Mesendoderm (in vitro differentiated cells): ENCODE data around the gene MBTD1. TPM values are rescaled to one million over a fixed set of nuclear protein-coding genes. Genes with fewer than 3 reads are reported as not detected.
"Not testable (repeated sequence)": the region's sequence is repeated elsewhere in the genome, so short reads cannot be mapped to it uniquely, and the experiment has no call there.

Source experiments
- DNase-seq: peaks from one replicate; pipeline ENCODE4 v3.0.0; 2013
- H2AK5ac ChIP-seq: 2 replicates; pipeline ENCODE4 v1.6.1; 2013; ENCODE audit warnings: low read length, inconsistent platforms
- H2BK120ac ChIP-seq: 2 replicates; pipeline ENCODE4 v1.6.1; 2013; ENCODE audit warnings: low read depth, mild to moderate bottlenecking, low read length, moderate library complexity, mixed read lengths
- H2BK15ac ChIP-seq: replicated peaks from 2 replicates; pipeline ENCODE4 v1.6.1; 2013; ENCODE audit warnings: low read depth, mild to moderate bottlenecking, moderate library complexity
- H2BK5ac ChIP-seq: 2 replicates; pipeline ENCODE4 v1.6.1; 2013; ENCODE audit warnings: low read length, inconsistent platforms
- H3K18ac ChIP-seq: 2 replicates; pipeline ENCODE4 v1.6.1; 2013; ENCODE audit warnings: mild to moderate bottlenecking, low read length, mixed read lengths
- H3K23ac ChIP-seq: one replicate; pipeline ENCODE4 v1.6.1; 2013; ENCODE audit warnings: low read length
- H3K27ac ChIP-seq: 2 replicates; pipeline ENCODE4 v1.5.1; 2013; ENCODE audit warnings: low read depth, mild to moderate bottlenecking, inconsistent platforms, low read length, moderate library complexity
- H3K27me3 ChIP-seq: 2 replicates; pipeline ENCODE4 v1.6.1; 2013; ENCODE audit warnings: low read length, control low read depth, mild to moderate bottlenecking, inconsistent platforms; ENCODE audit not compliant: insufficient read depth, poor library complexity
- H3K36me3 ChIP-seq: 2 replicates; pipeline ENCODE4 v1.6.1; 2013; ENCODE audit warnings: low read length, inconsistent platforms; ENCODE audit not compliant: control insufficient read depth, insufficient read depth
- H3K4ac ChIP-seq: one replicate; pipeline ENCODE4 v1.6.1; 2013; ENCODE audit warnings: low read depth, mild to moderate bottlenecking, low read length, moderate library complexity
- H3K4me1 ChIP-seq: 2 replicates; pipeline ENCODE4 v1.6.1; 2013; ENCODE audit warnings: low read depth, low read length, inconsistent platforms; ENCODE audit not compliant: control insufficient read depth
- H3K4me2 ChIP-seq: 2 replicates; pipeline ENCODE4 v1.6.1; 2013; ENCODE audit warnings: low read length
- H3K4me3 ChIP-seq: 2 replicates; pipeline ENCODE4 v1.5.1; 2013; ENCODE audit warnings: mild to moderate bottlenecking, low read length
- H3K56ac ChIP-seq: one replicate; pipeline ENCODE4 v1.6.1; 2013; ENCODE audit warnings: low read length
- H3K79me1 ChIP-seq: 2 replicates; pipeline ENCODE4 v1.6.1; 2013; ENCODE audit warnings: low read length, inconsistent platforms
- H3K79me2 ChIP-seq: 2 replicates; pipeline ENCODE4 v1.6.1; 2013; ENCODE audit warnings: mild to moderate bottlenecking, low read length; ENCODE audit not compliant: control insufficient read depth, insufficient read depth
- H3K9ac ChIP-seq: 2 replicates; pipeline ENCODE4 v1.6.1; 2013; ENCODE audit warnings: low read length, inconsistent platforms
- H4K5ac ChIP-seq: one replicate; pipeline ENCODE4 v1.6.1; 2013; ENCODE audit warnings: low read length
- H4K8ac ChIP-seq: one replicate; pipeline ENCODE4 v1.6.1; 2013; ENCODE audit warnings: low read depth, mild to moderate bottlenecking, control low read depth, low read length, moderate library complexity
- WGBS: extraction: QIAGEN DNeasy Blood & Tissue Kit; methylation state at CpG from one replicate; pipeline ENCODE4 v1.1.7; 2013; ENCODE audit warnings: low lambda C conversion rate, missing lambda C conversion rate; ENCODE audit not compliant: insufficient coverage; ENCODE audit errors: extremely low coverage; 5-methylcytosine and 5-hydroxymethylcytosine counted together
- polyA plus RNA-seq, 2 experiments: library from polyadenylated mRNA; stranded (reverse); fragments of 200-250 nt; gene quantifications; one replicate each; pipeline ENCODE4 v1.2.3, GENCODE V29; 2013

MBTD1 gene
- 20.7 TPM for polyA plus RNA-seq (2013, experiment 1 of 2)
- polyA plus RNA-seq (2013, experiment 2 of 2): 20.6 TPM

DNA sequence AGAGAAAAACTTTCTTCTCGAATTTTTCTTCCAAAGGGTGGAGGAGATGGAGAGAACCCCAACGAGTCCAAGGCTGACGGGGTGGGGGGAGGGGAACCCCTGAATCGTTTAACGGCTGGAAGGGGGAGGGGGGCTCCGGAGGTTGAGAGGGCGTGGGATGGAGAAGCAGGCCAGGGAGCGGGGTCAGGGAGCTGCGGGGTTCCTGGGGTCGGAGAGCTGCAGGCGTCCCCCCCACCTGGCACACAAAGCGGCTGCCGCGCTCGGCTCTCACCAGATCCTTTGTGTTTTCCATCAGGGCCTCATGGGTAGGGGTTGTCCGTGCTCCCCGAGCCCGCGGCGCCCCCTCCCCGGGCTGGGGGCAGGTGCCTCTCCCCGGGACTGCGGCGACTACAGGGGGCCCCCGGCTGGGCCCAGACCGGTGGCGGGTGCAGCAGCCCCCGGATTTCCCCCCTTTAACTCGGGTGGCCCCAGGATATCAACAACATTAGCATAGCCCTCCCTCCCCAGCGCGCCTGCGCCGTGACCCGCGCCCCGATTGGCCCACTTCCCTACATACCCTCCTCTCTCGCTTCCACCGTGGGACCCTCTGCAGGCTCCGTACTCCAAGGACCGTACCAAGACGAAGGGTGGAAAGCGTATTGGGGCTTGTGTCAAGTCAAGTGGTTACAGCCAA, at the start of gene MBTD1:
TSS of gene MBTD1 (minus strand) at position 486 of the 673 bp plus-strand sequence. CDS start 34,888 bp downstream, outside the sequence.
- H3K27me3 ChIP-seq: no peaks in the 10 kb centered on the region
- H3K56ac ChIP-seq: peak within 1 kb of the TSS; percentile 96
- H3K27ac ChIP-seq: peak within 1 kb of the TSS; percentile 93
- no peaks in the 10 kb centered on the region for H3K36me3 ChIP-seq
- peaks cover 2% of the 10 kb centered on the region for H3K4me1 ChIP-seq
- WGBS: no CpG with 5 or more reads among the region's 42 CpGs
- no peak within 1 kb of the TSS for H2AK5ac ChIP-seq
- peak within 1 kb of the TSS; percentile 87 for H4K5ac ChIP-seq
- peak within 1 kb of the TSS; percentile 100 for H3K4ac ChIP-seq
- peak within 1 kb of the TSS; percentile 77 for H4K8ac ChIP-seq
- peak within 1 kb of the TSS; percentile 80 for H3K4me2 ChIP-seq
- no peak within 1 kb of the TSS for H3K23ac ChIP-seq
- DNase-seq: peak; percentile 99
- H3K79me1 ChIP-seq: peaks cover 17% of the 10 kb centered on the region
- H3K79me2 ChIP-seq: peaks cover 65% of the 10 kb centered on the region
- H2BK15ac ChIP-seq: no peak within 1 kb of the TSS
- H2BK120ac ChIP-seq: no peak within 1 kb of the TSS
- H3K9ac ChIP-seq: peak within 1 kb of the TSS; percentile 94
- H3K18ac ChIP-seq: peak within 1 kb of the TSS; percentile 89
- H3K4me3 ChIP-seq: peak within 1 kb of the TSS; percentile 98
- peak within 1 kb of the TSS; percentile 94 for H2BK5ac ChIP-seq

DNA sequence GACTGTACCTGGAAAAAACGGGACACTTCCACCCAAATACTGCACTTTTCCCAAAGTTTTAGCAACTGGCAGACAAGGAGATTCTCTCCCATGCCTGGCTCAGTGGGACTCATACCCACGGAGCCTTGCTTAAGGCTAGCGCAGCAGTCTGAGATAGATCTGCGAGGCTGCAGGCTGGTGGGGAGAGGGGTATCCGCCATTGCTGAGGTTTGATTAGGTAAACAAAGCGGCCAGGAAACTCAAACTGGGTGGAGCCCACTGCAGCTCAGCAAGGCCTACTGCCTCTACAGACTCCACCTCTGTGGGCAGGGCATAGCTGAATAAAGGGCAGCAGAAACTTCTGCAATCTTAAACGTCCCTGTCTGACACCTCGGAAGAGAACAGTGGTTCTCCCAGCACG, 45.3 kb upstream of the MBTD1 start:
- H3K56ac ChIP-seq: no peak overlapping the region
- no peak overlapping the region for H3K23ac ChIP-seq
- DNase-seq: no peak
- no peak overlapping the region for H3K18ac ChIP-seq
- no peak overlapping the region for H3K9ac ChIP-seq
- no peak overlapping the region for H2AK5ac ChIP-seq
- H2BK5ac ChIP-seq: no peak overlapping the region
- H3K4ac ChIP-seq: no peak overlapping the region
- no peak overlapping the region for H3K27ac ChIP-seq
- H4K8ac ChIP-seq: no peak overlapping the region
- no peak overlapping the region for H3K4me3 ChIP-seq
- H3K4me2 ChIP-seq: no peak overlapping the region
- H2BK15ac ChIP-seq: no peak overlapping the region
- WGBS: no CpG with 5 or more reads among the region's 9 CpGs
- H3K27me3 ChIP-seq: no peaks in the 10 kb centered on the region
- H2BK120ac ChIP-seq: no peak overlapping the region
- H3K36me3 ChIP-seq: no peaks in the 10 kb centered on the region
- H3K79me1 ChIP-seq: no peaks in the 10 kb centered on the region
- no peaks in the 10 kb centered on the region for H3K4me1 ChIP-seq
- no peak overlapping the region for H4K5ac ChIP-seq
- H3K79me2 ChIP-seq: no peaks in the 10 kb centered on the region

DNA sequence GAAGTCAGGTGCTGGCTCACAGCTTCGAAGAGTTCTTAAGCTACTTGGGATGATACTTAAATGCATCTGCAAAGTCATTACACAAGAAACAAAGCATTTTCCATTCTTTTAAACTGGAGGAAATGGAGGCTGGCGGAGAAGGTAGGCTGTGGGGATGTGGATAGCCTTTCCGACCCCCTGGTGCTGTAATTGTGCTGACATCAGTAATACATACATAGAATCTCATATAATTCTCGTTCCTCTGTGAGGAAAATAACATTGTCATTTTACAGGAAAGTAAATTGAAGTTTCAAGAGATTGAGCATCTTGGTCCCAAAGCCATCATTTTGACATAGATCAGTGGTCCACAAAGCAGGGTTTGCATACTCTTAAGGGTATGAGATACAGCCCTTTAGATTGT, 40.0 kb upstream of the MBTD1 start:
- no peak overlapping the region for H3K4me3 ChIP-seq
- WGBS: no CpG with 5 or more reads among the region's 4 CpGs
- no peak overlapping the region for H4K8ac ChIP-seq
- DNase-seq: no peak
- H3K56ac ChIP-seq: no peak overlapping the region
- no peaks in the 10 kb centered on the region for H3K36me3 ChIP-seq
- H3K18ac ChIP-seq: no peak overlapping the region
- H3K4me2 ChIP-seq: no peak overlapping the region
- H3K9ac ChIP-seq: no peak overlapping the region
- H2AK5ac ChIP-seq: no peak overlapping the region
- H3K23ac ChIP-seq: no peak overlapping the region
- H2BK120ac ChIP-seq: no peak overlapping the region
- no peak overlapping the region for H3K27ac ChIP-seq
- H3K4ac ChIP-seq: no peak overlapping the region
- no peak overlapping the region for H2BK5ac ChIP-seq
- no peaks in the 10 kb centered on the region for H3K79me2 ChIP-seq
- no peaks in the 10 kb centered on the region for H3K27me3 ChIP-seq
- no peak overlapping the region for H4K5ac ChIP-seq
- H3K4me1 ChIP-seq: no peaks in the 10 kb centered on the region
- H3K79me1 ChIP-seq: no peaks in the 10 kb centered on the region
- no peak overlapping the region for H2BK15ac ChIP-seq

DNA sequence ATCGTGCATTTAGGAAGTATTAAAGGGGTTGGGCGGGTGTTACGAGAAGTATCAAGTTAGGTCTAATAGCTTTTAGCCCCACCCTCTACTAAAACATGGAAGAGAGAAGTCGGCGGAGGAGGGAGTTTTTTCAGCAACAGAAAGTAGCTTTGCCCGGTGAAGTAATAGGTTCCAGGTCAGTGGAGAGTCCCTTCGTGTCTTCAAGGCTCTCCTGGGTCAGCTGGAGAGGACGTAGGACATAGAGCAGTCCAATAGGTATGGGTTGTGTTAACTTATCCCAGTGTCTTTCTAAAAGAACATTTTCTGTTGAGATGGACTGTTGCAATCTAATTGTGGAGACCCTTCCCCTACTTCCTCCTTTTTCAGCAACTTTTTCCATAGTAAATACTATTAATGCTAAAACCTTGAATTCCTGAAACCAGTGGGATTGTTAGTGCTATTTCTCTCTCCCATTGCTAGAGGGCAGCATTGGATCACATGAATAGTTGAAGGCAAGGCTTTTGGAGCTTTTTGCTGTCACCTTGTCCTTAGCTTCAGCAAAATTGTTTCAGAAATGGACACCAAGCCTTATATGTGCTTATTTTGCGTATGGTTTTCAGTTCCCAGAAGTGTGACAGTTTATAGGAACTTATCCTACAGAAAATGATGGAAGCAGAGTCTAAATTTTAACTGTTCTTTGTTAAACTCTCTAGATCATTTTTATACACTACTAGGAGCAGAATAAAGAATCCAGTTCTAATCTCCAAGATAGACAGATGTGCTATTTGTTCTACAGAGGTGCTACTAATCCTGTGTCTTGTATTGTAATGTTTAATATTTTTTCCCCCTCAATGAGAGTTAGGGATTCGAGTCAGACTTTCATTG, 38.9 kb upstream of the MBTD1 start:
- Histone ChIP-seq H3K27me3 (no peaks in the 10 kb centered on the region), H4K5ac (no peak overlapping the region), H3K9ac (no peak overlapping the region), H3K4ac (no peak overlapping the region), H2AK5ac (no peak overlapping the region), H2BK120ac (no peak overlapping the region), H4K8ac (no peak overlapping the region), H3K79me1 (no peaks in the 10 kb centered on the region), H3K23ac (no peak overlapping the region), H3K4me1 (no peaks in the 10 kb centered on the region), H3K79me2 (no peaks in the 10 kb centered on the region), H3K4me2 (no peak overlapping the region), H2BK5ac (no peak overlapping the region), H3K4me3 (no peak overlapping the region), H3K27ac (no peak overlapping the region), H2BK15ac (no peak overlapping the region), H3K18ac (no peak overlapping the region), H3K56ac (no peak overlapping the region), H3K36me3 (no peaks in the 10 kb centered on the region)
- no CpG with 5 or more reads among the region's 10 CpGs for WGBS
- DNase-seq: peak; percentile 75

DNA sequence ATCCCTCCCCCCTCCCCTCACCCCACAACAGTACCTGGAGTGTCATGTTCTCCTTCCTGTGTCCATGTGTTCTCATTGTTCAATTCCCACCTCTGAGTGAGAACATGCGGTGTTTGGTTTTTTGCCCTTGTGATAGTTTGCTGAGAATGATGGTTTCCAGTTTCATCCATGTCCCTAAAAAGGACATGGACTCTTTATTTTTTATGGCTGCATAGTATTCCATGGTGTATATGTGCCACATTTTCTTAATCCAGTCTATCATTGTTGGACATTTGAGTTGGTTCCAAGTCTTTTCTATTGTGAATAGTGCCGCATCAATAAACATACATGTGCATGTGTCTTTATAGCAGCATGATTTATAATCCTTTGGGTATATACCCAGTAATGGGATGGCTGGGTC, 34.5 kb upstream of the MBTD1 start:
- not testable (repeated sequence) for H2BK5ac ChIP-seq, H3K4me1 ChIP-seq, H3K27ac ChIP-seq, H3K4me3 ChIP-seq, DNase-seq, H3K79me2 ChIP-seq, H3K27me3 ChIP-seq, H4K5ac ChIP-seq, H3K79me1 ChIP-seq, H3K4ac ChIP-seq, H3K23ac ChIP-seq, H4K8ac ChIP-seq, H3K4me2 ChIP-seq, H2BK120ac ChIP-seq, H3K18ac ChIP-seq, H2BK15ac ChIP-seq, H3K36me3 ChIP-seq, H3K56ac ChIP-seq, H2AK5ac ChIP-seq, H3K9ac ChIP-seq
- WGBS: no CpG with 5 or more reads among the region's 2 CpGs
